Stimulated activated naive CD8-positive, alpha-beta T cell treated with anti-CD3 and anti-CD28 coated beads, Interleukin-15, Interleukin-2, amounts not matched to agents 100 ng/mL and 50 ng/mL, for 24 hours (primary cell): ENCODE measurements around the gene IMMP2L.
"Not testable (repeated sequence)": the region's sequence is repeated elsewhere in the genome, so short reads cannot be mapped to it uniquely, and the experiment has no call there.

ENCODE experiments used
- H3K27ac Mint-ChIP-seq: one replicate; pipeline ENCODE4 v1.8.0; 2021; ENCODE audit warnings: mild to moderate bottlenecking, mixed read lengths
- H3K27me3 Mint-ChIP-seq: one replicate; pipeline ENCODE4 v1.8.0; 2021; ENCODE audit warnings: mixed read lengths
- H3K36me3 Mint-ChIP-seq: one replicate; pipeline ENCODE4 v1.8.0; 2021; ENCODE audit warnings: low read depth, mixed read lengths
- H3K4me1 Mint-ChIP-seq: one replicate; pipeline ENCODE4 v1.8.0; 2021; ENCODE audit warnings: low read depth, mixed read lengths
- H3K4me3 Mint-ChIP-seq: one replicate; pipeline ENCODE4 v1.8.0; 2021; ENCODE audit warnings: mild to moderate bottlenecking, mixed read lengths
- H3K9me3 Mint-ChIP-seq: one replicate; pipeline ENCODE4 v1.8.0; 2021; ENCODE audit warnings: mixed read lengths

IMMP2L gene

DNA sequence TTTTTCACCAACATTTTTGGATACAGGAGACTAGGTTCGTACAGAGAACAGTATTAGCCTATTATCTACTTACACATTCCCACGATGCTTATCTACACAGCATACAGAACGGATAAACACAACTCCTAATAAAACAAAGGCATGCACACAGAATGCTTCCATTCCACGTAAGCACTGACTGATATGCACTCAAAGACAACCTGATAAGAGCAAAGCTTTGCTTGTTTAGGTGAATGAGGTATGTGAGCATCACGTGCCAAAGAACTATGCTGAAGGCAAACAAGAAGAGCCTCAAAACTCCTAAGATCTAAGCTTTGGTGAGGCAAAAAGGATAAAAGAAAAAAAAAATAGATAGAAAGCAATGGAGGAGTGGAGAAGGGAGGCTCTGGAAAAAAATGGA lies 884.9 kb downstream of the IMMP2L start:
- H3K27ac Mint-ChIP-seq = no peak overlapping the region
- no peak overlapping the region for H3K4me3 Mint-ChIP-seq
- H3K36me3 Mint-ChIP-seq = peaks cover 11% of the 10 kb centered on the region
- H3K27me3 Mint-ChIP-seq = no peaks in the 10 kb centered on the region
- no peaks in the 10 kb centered on the region for H3K4me1 Mint-ChIP-seq
- H3K9me3 Mint-ChIP-seq = peaks cover 22% of the 10 kb centered on the region

DNA sequence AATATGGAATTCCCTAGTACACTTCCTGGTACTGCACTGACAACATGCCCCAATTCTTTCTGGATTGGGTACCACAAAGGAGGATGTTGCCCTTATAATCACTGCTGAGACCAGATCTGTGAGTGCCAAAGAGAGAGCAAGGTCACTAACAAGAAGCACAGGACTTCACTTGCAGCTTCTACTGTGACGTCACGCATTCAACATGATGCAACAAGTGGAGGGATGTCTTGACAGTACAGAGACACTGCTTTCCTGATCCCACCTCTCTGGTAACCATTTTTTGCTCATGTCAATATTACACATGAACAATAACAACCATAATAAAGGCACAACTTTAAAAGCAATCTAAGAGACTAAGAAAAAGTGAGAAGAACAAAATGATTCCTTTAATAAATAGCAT lies 885.5 kb downstream of the IMMP2L start:
- Mint-ChIP-seq H3K27ac (no peak overlapping the region), H3K9me3 (peaks cover 25% of the 10 kb centered on the region), H3K36me3 (peaks cover 11% of the 10 kb centered on the region), H3K4me1 (no peaks in the 10 kb centered on the region), H3K4me3 (no peak overlapping the region), H3K27me3 (no peaks in the 10 kb centered on the region)

DNA sequence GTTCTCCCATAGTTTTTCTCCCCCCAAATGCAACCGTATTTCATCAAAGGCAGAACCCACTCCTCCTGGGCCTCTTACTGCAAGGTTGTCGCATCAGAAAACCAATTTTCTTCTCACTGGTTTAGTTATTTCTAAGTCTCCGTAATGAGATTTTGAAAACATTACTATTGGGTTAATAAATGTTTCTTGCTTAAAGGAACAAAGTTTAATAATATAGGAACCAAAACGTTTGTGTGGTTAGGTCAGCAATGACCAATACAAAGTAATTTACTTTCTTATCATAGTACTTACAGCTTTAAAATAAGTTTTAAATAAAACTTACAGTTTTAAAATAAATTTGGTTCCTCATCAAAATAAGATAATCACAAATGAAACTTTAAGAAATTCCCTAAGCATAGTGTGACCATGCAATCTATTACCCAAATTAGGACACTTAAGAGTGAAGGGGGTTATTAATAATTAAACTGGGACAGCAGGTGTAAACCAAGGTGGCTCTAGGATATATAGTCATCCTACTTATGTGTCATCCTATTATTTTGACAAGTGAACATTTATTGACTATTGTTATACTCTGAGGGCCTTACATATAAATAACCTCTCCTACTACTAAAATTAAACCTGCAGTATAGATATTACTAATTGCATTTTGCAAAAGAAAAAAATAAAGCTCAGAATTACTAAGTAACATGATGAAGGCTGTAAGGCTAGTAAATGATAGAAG lies 886.7 kb downstream of the IMMP2L start:
- Mint-ChIP-seq H3K27ac (no peak overlapping the region), H3K27me3 (no peaks in the 10 kb centered on the region), H3K36me3 (peaks cover 15% of the 10 kb centered on the region), H3K4me1 (no peaks in the 10 kb centered on the region), H3K9me3 (peaks cover 25% of the 10 kb centered on the region), H3K4me3 (no peak overlapping the region)

DNA sequence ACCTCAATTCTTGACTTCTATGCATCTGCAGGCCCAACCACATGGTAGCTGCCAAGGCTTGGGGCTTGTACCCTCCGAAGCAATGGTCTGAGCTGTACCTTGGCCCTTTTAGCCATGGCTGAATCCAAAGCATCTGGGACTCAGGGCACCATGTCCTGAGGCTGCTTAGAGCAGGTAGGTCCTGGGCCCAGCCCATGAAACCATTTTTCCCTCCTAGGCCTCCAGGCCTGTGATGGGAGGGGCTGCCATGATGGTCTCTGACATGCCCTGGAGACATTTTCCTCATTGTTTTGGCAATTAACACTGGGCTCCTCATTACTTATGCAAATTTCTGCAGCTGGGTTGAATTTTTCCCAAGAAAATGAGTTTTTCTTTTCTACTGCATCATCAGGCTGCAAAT lies 889.1 kb downstream of the IMMP2L start:
- Mint-ChIP-seq H3K27ac (no peak overlapping the region), H3K36me3 (peaks cover 15% of the 10 kb centered on the region), H3K9me3 (peaks cover 28% of the 10 kb centered on the region), H3K4me3 (no peak overlapping the region), H3K4me1 (no peaks in the 10 kb centered on the region), H3K27me3 (no peaks in the 10 kb centered on the region)

DNA sequence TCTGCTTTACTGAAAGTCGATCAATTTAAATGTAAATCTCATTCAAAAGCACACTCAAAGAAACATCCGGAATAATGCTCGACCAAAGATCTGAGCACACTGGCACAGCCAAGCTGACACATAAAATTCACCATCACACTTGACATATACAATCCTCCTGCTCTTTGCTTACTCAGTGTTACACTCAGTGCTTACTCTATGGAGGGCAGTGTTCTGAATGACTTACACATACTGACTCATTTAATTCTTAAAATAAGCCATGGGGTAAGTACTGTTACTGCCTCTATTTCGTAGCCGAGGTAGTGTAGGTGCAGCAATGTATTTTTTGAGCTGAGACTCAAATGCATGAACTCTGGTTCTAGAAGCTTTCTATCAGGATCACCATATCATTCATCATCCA lies 892.9 kb downstream of the IMMP2L start:
- Mint-ChIP-seq H3K36me3 (peaks cover 11% of the 10 kb centered on the region), H3K9me3 (peaks cover 23% of the 10 kb centered on the region), H3K4me1 (no peaks in the 10 kb centered on the region), H3K27ac (no peak overlapping the region), H3K4me3 (no peak overlapping the region), H3K27me3 (no peaks in the 10 kb centered on the region)

DNA sequence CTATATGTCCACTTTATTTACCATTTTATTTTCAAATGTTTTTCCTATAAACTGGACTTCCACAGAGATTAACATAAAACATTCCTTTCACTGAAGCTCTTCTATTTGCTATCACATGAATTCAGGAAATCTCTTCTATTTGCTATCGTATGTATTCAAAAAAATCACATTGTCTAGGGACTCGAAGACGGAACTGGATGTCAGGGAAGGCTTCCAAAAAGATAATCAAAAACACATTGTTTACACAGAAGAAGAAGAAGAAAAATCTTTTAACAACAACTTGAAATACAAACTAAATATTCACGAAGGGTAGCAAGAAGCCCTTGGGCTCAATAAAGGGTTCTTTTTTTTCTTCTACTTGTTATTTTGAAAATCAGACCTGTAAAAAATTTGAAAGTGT lies 897.5 kb downstream of the IMMP2L start:
- peaks cover under 1% of the 10 kb centered on the region for H3K36me3 Mint-ChIP-seq
- H3K27ac Mint-ChIP-seq = no peak overlapping the region
- no peaks in the 10 kb centered on the region for H3K4me1 Mint-ChIP-seq
- H3K4me3 Mint-ChIP-seq = no peak overlapping the region
- no peaks in the 10 kb centered on the region for H3K27me3 Mint-ChIP-seq
- H3K9me3 Mint-ChIP-seq = peaks cover 19% of the 10 kb centered on the region

DNA sequence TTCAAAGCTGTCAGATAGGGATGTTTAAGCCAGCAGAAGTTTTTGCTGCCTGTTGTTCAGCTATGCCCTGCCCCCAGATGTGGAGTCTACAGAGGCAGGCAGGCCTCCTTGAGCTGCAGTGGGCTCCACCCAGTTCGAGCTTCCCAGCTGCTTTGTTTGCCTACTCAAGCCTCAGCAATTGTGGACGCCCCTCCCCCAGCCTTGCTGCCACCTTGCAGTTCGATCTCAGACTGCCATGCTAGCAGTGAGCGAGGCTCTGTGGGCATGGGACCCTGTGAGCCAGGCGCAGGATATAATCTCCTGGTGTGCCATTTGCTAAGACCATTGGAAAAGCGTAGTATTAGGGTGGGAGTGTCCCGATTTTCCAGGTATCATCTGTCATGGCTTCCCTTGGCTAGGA lies 901.7 kb downstream of the IMMP2L start:
- not testable (repeated sequence) for H3K4me1 Mint-ChIP-seq, H3K27me3 Mint-ChIP-seq, H3K4me3 Mint-ChIP-seq, H3K36me3 Mint-ChIP-seq, H3K27ac Mint-ChIP-seq
- peaks cover 36% of the 10 kb centered on the region for H3K9me3 Mint-ChIP-seq

DNA sequence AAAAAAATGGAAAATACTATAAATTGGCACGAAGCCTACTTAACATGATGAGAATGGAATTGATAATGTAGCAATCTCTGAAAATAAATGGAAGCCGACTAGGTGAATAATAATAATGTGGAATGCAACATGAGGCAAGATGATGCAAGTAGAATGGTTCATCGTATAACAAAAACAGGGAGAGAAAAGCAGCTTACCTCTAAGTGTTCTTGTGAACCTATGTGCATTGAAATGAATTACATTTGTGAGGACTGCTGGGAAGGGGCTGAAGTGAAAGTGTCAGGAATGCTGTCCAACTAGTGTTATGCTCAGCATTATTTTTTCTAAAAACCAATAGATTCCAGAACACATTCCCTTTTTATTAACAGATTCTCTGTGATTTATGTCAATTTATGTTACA lies 912.0 kb downstream of the IMMP2L start:
- Mint-ChIP-seq H3K27me3 (no peaks in the 10 kb centered on the region), H3K36me3 (no peaks in the 10 kb centered on the region), H3K4me1 (no peaks in the 10 kb centered on the region), H3K4me3 (no peak overlapping the region), H3K9me3 (peaks cover 5% of the 10 kb centered on the region), H3K27ac (no peak overlapping the region)

DNA sequence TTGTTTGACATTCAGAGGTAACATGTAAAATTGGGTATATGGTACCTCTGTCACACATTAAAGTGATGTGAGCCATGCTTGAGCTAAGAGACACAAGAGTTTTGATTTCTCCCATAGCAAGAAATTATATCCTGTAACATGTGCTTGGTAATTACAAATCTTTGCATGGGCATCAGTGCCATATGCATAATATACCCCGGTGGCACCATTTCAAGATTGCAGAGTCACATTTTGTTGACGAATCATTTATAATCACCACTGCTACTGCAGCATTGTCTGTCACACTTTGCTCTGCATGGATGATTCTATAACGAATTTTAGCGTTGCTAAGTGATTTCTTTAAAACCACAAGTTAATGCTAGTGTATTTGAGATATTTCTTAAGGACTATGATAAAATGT lies 915.0 kb downstream of the IMMP2L start:
- Mint-ChIP-seq H3K27ac (no peak overlapping the region), H3K4me1 (no peaks in the 10 kb centered on the region), H3K36me3 (no peaks in the 10 kb centered on the region), H3K4me3 (no peak overlapping the region), H3K27me3 (no peaks in the 10 kb centered on the region), H3K9me3 (no peaks in the 10 kb centered on the region)

DNA sequence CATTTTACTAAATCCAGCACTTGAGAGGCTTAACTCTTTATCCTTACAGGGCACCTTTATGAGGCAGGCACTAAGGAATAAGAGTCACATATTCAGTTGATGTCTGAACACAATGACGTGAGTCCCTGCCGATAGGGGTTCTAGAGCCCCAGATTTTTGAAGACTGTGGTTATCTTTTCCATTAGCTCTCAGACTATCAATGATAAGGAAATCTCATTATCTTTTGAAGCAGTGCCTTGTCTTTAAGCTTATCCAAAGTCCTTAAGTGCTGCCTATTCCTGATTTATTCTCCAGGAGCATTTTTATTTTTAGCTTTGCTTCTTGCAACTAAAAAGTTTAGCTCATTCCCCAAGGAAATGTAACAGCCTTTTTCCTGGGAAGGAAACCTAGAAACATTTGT lies 915.5 kb downstream of the IMMP2L start:
- H3K27me3 Mint-ChIP-seq = no peaks in the 10 kb centered on the region
- no peak overlapping the region for H3K27ac Mint-ChIP-seq
- H3K36me3 Mint-ChIP-seq = no peaks in the 10 kb centered on the region
- H3K4me1 Mint-ChIP-seq = no peaks in the 10 kb centered on the region
- no peak overlapping the region for H3K4me3 Mint-ChIP-seq
- H3K9me3 Mint-ChIP-seq = no peaks in the 10 kb centered on the region

DNA sequence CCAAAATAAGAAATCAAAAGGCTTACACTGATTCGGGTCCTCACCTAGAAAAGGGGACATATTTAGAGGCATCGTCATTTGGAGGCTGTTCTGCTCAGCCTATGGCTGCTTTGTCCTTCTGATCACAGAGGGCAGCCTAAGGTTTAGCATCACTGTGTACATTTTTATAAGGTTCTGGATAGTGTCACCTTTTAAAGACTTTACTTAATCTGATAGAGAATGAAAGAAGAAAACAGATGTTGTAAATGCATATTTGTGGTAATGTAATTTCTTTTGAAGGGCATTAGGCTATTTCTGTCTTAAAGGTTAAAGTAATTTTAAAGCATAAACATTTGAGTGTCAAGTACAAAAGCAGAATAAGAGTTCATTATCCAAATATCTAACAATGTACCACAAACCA lies 916.7 kb downstream of the IMMP2L start:
- Mint-ChIP-seq H3K27ac (no peak overlapping the region), H3K27me3 (no peaks in the 10 kb centered on the region), H3K4me3 (no peak overlapping the region), H3K4me1 (no peaks in the 10 kb centered on the region), H3K9me3 (no peaks in the 10 kb centered on the region), H3K36me3 (no peaks in the 10 kb centered on the region)

DNA sequence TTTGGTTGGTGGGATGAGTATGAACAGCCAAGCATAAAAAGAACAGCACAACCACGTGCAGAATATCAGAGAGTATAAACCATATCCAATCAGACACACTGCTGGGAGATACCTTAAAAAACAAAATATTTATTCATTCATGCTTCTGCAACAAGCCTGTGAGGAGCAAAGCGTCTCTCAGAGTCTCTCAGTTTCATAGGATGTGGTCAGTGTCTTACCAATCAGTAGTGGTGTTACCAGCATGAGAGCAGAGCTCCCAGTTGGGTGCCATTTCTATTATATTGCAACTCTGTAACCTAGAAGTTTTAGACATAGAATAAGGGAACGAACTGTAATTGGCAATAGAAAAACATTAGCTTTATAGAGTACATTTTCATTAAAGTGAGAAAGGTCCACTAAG lies 917.2 kb downstream of the IMMP2L start:
- no peak overlapping the region for H3K4me3 Mint-ChIP-seq
- no peaks in the 10 kb centered on the region for H3K36me3 Mint-ChIP-seq
- no peaks in the 10 kb centered on the region for H3K9me3 Mint-ChIP-seq
- H3K4me1 Mint-ChIP-seq = no peaks in the 10 kb centered on the region
- no peaks in the 10 kb centered on the region for H3K27me3 Mint-ChIP-seq
- no peak overlapping the region for H3K27ac Mint-ChIP-seq

DNA sequence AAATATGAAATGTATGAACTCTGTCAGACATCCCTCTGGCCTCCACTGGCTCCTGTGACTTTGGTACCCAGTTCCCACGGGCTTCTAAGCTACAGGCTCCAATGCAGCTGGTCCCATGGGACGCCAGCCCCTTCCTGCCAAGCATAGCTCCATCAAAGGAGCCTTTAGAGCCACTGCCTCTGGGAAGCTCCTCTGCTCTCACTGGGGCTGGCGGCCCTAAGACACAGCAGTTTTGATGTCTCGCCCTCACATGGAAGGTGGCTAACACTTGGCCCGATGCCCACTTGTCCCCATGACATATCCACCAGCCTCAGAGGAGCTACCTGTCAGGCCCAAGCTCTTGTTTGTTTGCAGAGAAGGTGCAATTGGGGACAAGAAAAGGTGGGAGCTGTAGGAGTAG lies 925.0 kb downstream of the IMMP2L start:
- Mint-ChIP-seq H3K27me3 (no peaks in the 10 kb centered on the region), H3K9me3 (no peaks in the 10 kb centered on the region), H3K4me1 (no peaks in the 10 kb centered on the region), H3K36me3 (no peaks in the 10 kb centered on the region), H3K4me3 (no peak overlapping the region), H3K27ac (no peak overlapping the region)

DNA sequence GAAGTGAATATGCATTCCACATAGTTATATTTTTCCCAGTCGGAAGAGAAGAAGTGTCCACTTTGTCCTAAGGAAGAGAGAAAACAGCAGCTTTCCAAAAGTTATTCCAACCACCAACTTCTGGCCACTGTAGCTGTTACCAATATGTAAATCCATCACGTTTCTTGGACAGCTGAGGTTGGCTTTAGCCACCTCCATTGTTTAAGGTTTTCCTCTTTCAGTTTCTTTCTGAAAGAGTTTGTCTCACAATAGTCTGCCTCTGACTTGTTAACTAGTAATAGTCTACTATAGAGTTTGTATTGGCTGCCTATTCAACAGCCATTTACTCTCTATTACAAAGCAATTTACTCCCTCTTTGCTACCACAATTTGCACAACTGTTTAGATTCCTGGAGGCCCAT lies 929.0 kb downstream of the IMMP2L start:
- Mint-ChIP-seq H3K9me3 (no peaks in the 10 kb centered on the region), H3K27me3 (no peaks in the 10 kb centered on the region), H3K4me1 (no peaks in the 10 kb centered on the region), H3K27ac (no peak overlapping the region), H3K4me3 (no peak overlapping the region), H3K36me3 (no peaks in the 10 kb centered on the region)

DNA sequence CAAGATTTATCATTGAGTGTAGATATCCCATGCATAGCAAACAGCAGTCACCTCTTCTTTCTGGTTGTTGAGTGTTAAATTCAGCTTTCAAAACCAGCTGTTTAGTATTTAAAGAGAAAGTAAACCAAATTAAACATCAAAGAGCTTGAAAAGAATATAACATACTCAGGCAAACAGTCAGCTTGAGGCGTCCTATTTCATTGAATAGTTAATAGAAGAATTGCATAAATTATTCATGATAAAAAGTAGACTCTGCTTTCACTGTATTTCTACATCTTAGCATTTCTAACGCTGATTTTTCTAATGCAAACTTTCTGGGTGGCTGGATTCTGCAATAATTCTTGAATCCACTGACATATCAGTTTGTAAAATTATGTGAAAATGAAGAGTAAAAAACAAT lies 935.9 kb downstream of the IMMP2L start:
- Mint-ChIP-seq H3K4me3 (no peak overlapping the region), H3K9me3 (no peaks in the 10 kb centered on the region), H3K27me3 (no peaks in the 10 kb centered on the region), H3K4me1 (no peaks in the 10 kb centered on the region), H3K36me3 (no peaks in the 10 kb centered on the region), H3K27ac (no peak overlapping the region)

DNA sequence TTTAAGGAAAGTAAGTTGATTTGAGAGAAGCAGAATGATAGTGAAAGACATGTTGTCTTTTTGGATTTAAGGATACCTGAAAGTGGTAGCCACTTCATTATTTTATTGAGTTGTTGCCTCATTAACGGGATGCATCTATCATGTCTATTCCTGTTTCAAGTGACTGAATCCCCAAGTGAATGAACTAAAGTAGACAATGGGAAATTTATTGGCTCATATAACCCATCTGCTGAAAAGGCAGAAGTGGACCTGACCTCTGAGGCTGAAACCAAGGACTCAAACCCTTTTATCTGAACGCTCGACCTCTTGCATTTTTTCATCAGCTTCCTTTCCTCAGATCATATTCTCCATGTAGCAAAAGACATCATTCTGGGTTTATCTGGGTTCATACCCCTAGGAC lies 937.0 kb downstream of the IMMP2L start:
- Mint-ChIP-seq H3K27ac (no peak overlapping the region), H3K9me3 (no peaks in the 10 kb centered on the region), H3K36me3 (no peaks in the 10 kb centered on the region), H3K27me3 (no peaks in the 10 kb centered on the region), H3K4me3 (no peak overlapping the region), H3K4me1 (no peaks in the 10 kb centered on the region)
